Endometrial microvascular endothelial cells (primary cell): ENCODE results near the gene TRPM4. TPM values are rescaled to one million over a fixed set of nuclear protein-coding genes. Genes with fewer than 3 reads are reported as not detected.

Experiments used
- in situ Hi-C: cut with HindIII; loops from 2 replicates; pipeline ENCODE4 v1.10.0; 2017; ENCODE audit warnings: low sequenced_read_pairs, low pct_unique_long_range_greater_than_20kb; ENCODE audit errors: inconsistent ontology term
- total RNA-seq: library from RNA; depleted of rRNA; stranded (reverse); fragments of >200 nt; gene quantifications from one replicate; pipeline ENCODE4 v1.2.3, GENCODE V29; 2015; ENCODE audit errors: inconsistent ontology term

The TRPM4 gene
- total RNA-seq, 1 donor from 2014 or later: 27.8 TPM

- in situ Hi-C loops: loop anchor here (10.0 kb wide), 1 partner anchor 46 kb away; no protein-coding TSS in a partner anchor
Observed at GRCh38 chr19:49148784-49149651, 8.6 kb upstream of the TRPM4 start.

GRCh38 chr19:49149652-49150105 is 7.9 kb upstream of the TRPM4 start:
- in situ Hi-C loops: loop anchor here (10.0 kb wide), 1 partner anchor 45 kb away; no protein-coding TSS in a partner anchor

- in situ Hi-C loops: no loop called here
Observed at GRCh38 chr19:49150106-49150943, 7.3 kb upstream of the TRPM4 start.

- in situ Hi-C loops: no loop called here
Observed at GRCh38 chr19:49150944-49151243, 6.7 kb upstream of the TRPM4 start.

- in situ Hi-C loops: no loop called here
Observed at GRCh38 chr19:49151267-49152118, 6.1 kb upstream of the TRPM4 start.

- in situ Hi-C loops: no loop called here
Observed at GRCh38 chr19:49152119-49152550, 5.5 kb upstream of the TRPM4 start.

- in situ Hi-C loops: no loop called here
Observed at GRCh38 chr19:49153167-49153809, 4.3 kb upstream of the TRPM4 start.

- in situ Hi-C loops: no loop called here
Observed at GRCh38 chr19:49154279-49154678, 3.3 kb upstream of the TRPM4 start.

GRCh38 chr19:49155005-49155819 is 2.4 kb upstream of the TRPM4 start, which contains the start of gene HRC:
Gene HRC (minus strand): TSS chr19:49155396. CDS start chr19:49155237, 159 bp downstream.
- in situ Hi-C loops: no loop called here

- in situ Hi-C loops: no loop called here
Observed at GRCh38 chr19:49155820-49156346, 1.7 kb upstream of the TRPM4 start.

- in situ Hi-C loops: no loop called here
Observed at GRCh38 chr19:49160450-49161189, 3.0 kb downstream of the TRPM4 start.

- in situ Hi-C loops: no loop called here
Observed at GRCh38 chr19:49161987-49162386, 4.4 kb downstream of the TRPM4 start.

- in situ Hi-C loops: no loop called here
Observed at GRCh38 chr19:49165111-49165750, 7.6 kb downstream of the TRPM4 start.

GRCh38 chr19:49165865-49166301 is 8.3 kb downstream of the TRPM4 start:
- in situ Hi-C loops: no loop called here

- in situ Hi-C loops: no loop called here
Observed at GRCh38 chr19:49167857-49168409, 10.3 kb downstream of the TRPM4 start.

GRCh38 chr19:49168421-49168820 is 10.8 kb downstream of the TRPM4 start:
- in situ Hi-C loops: no loop called here
